Measurements from ENCODE around the gene PTCH1. TPM values are rescaled to one million over a fixed set of nuclear protein-coding genes. Genes with fewer than 3 reads are reported as not detected.
A peak's percentile ranks its signal among the peaks of the same experiment; 100 is the strongest.

PTCH1 gene
- total RNA-seq, 2 experiments from 2014 or later: 15.8 to 17.0 TPM

- Histone ChIP-seq H3K27me3 (ENCODE audit: control insufficient read depth in 1 of 2, insufficient read depth in 2 of 2, low read length in 2 of 2) (peaks cover 11 to 23% of the 10 kb centered on the region in 2 experiments), H3K4me3 (ENCODE audit: low read length) (no peak overlapping the region), H3K27ac (ENCODE audit: low read depth in 1 of 2, low read length in 2 of 2) (no peak overlapping the region), H3K4me1 (ENCODE audit: insufficient read depth, low read length) (peaks cover 37% of the 10 kb centered on the region), H3K9me3 (ENCODE audit: control insufficient read depth in 1 of 2, insufficient read depth in 1 of 2, low read length in 2 of 2) (no peaks in the 10 kb centered on the region), H3K36me3 (ENCODE audit: insufficient read depth, low read length) (no peaks in the 10 kb centered on the region)
- POLR2A ChIA-PET: interaction anchor here (1.5 to 6.7 kb wide), 2 partner anchors 9 to 371 kb away, joined by 4 to 99 read pairs; no protein-coding TSS in a partner anchor
- Mint-ChIP-seq H3K27me3 (peaks cover 28% of the 10 kb centered on the region), H3K4me3 (peak overlapping the region; percentile 64), H3K36me3 (ENCODE audit: low read depth) (peaks cover 13% of the 10 kb centered on the region), H3K4me1 (ENCODE audit: low read depth) (peaks cover 50% of the 10 kb centered on the region), H3K27ac (no peak overlapping the region), H3K9me3 (no peaks in the 10 kb centered on the region)
- intact Hi-C loops (cut with DNase I, micrococcal nuclease): loop anchor here in 1 of 2 experiments (10.0 kb wide), 1 partner anchor 779 kb away; the partner anchor contains the start of gene AOPEP
- no peak for TF ChIP-seq CTCF (IDR thresholded peaks at IDR 0.05)
- DNase-seq (no peak), ATAC-seq (ENCODE audit: poor library complexity) (no peak)
- CTCF ChIA-PET: interaction anchor here (0.6 kb wide), 1 partner anchor 384 kb away, joined by 3 read pairs; no protein-coding TSS in a partner anchor
Observed at GRCh38 chr9:95503369-95503768, 13.4 kb downstream of the PTCH1 start.

DNA sequence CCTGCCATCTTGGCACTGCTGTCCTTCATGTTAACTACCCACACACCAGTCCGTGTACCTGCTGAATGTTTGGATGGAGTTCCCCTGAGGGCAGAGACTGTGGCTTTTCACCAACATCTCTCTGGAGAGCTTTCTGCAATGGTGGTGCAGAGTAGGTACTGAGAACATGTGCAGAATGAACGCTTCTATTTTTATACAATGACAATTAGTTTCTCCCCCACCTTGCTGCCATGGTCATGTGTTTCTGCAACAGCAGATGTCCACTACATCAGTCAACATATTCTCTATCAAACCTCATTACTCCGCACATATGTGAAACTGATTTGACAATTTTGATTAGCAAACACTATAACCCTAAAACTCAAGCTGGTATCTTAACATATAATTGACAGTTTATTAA lies 14.5 kb downstream of the PTCH1 start:
- no peak overlapping the region for H3K4me3 ChIP-seq (ENCODE audit: low read length)
- Mint-ChIP-seq H3K4me1 (ENCODE audit: low read depth) (peaks cover 61% of the 10 kb centered on the region), H3K27ac (no peak overlapping the region), H3K36me3 (ENCODE audit: low read depth) (peaks cover 6% of the 10 kb centered on the region), H3K9me3 (no peaks in the 10 kb centered on the region), H3K27me3 (peaks cover 34% of the 10 kb centered on the region), H3K4me3 (peak overlapping the region; percentile 3)
- no peaks in the 10 kb centered on the region for H3K36me3 ChIP-seq (ENCODE audit: insufficient read depth, low read length)
- ATAC-seq (ENCODE audit: poor library complexity) (no peak), DNase-seq (no peak)
- intact Hi-C loops (cut with DNase I, micrococcal nuclease): loop anchor here in 1 of 2 experiments (10.0 kb wide), 1 partner anchor 777 kb away; the partner anchor contains the start of gene AOPEP
- H3K27me3 ChIP-seq (ENCODE audit: control insufficient read depth in 1 of 2, insufficient read depth in 2 of 2, low read length in 2 of 2): peaks cover 5 to 23% of the 10 kb centered on the region in 2 experiments
- no peaks in the 10 kb centered on the region for H3K9me3 ChIP-seq (ENCODE audit: control insufficient read depth in 1 of 2, insufficient read depth in 1 of 2, low read length in 2 of 2)
- ChIA-PET POLR2A (interaction anchor here (0.7 to 1.5 kb wide), 2 partner anchors 34 to 373 kb away, joined by 3 to 4 read pairs; no protein-coding TSS in a partner anchor), CTCF (no interaction called here)
- H3K4me1 ChIP-seq (ENCODE audit: insufficient read depth, low read length): peaks cover 40% of the 10 kb centered on the region
- no peak for TF ChIP-seq CTCF (IDR thresholded peaks at IDR 0.05)
- no peak overlapping the region for H3K27ac ChIP-seq (ENCODE audit: low read depth in 1 of 2, low read length in 2 of 2)

DNA sequence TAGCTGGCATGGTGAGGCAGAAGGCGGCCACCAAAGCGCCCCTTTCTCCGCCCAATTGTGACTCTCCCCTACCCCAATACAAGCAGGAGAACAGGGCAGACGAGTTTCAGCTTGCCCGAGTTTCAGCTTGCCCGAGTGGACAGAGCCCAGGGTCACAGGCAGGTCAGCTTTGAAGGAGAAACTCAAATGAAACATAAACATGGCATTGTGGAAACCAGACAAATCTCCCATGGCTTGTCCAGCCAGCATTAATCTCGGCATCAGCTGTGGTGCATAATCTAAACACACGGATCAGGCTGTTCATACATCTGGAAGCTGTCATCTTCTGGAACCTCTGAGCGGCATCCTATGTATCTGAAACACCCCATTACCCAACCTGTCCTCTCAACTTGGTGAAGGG lies 16.9 kb downstream of the PTCH1 start:
- DNase-seq (no peak), ATAC-seq (ENCODE audit: poor library complexity) (no peak)
- ChIA-PET POLR2A (no interaction called here), CTCF (no interaction called here)
- Mint-ChIP-seq H3K36me3 (ENCODE audit: low read depth) (no peaks in the 10 kb centered on the region), H3K9me3 (no peaks in the 10 kb centered on the region), H3K4me1 (ENCODE audit: low read depth) (peaks cover 69% of the 10 kb centered on the region), H3K4me3 (no peak overlapping the region), H3K27me3 (peaks cover 29% of the 10 kb centered on the region), H3K27ac (no peak overlapping the region)
- TF ChIP-seq CTCF (IDR thresholded peaks at IDR 0.05): no peak
- Histone ChIP-seq H3K4me3 (ENCODE audit: low read length) (no peak overlapping the region), H3K27ac (ENCODE audit: low read depth in 1 of 2, low read length in 2 of 2) (no peak overlapping the region), H3K4me1 (ENCODE audit: insufficient read depth, low read length) (peaks cover 38% of the 10 kb centered on the region), H3K36me3 (ENCODE audit: insufficient read depth, low read length) (no peaks in the 10 kb centered on the region), H3K9me3 (ENCODE audit: control insufficient read depth in 1 of 2, insufficient read depth in 1 of 2, low read length in 2 of 2) (no peaks in the 10 kb centered on the region), H3K27me3 (ENCODE audit: control insufficient read depth in 1 of 2, insufficient read depth in 2 of 2, low read length in 2 of 2) (peaks cover 0 to 21% of the 10 kb centered on the region in 2 experiments)
- intact Hi-C loops (cut with DNase I, micrococcal nuclease): loop anchor here (10.0 kb wide), 2 partner anchors 715 to 775 kb away; partner anchors contain the start of gene AOPEP (in 1 of the 2)

Measured in CD4-positive, alpha-beta T cell (primary cell).